GM21390 (cell line): Measurements from ENCODE around the gene FSTL4.
"Not testable (repeated sequence)": the region's sequence is repeated elsewhere in the genome, so short reads cannot be mapped to it uniquely, and the experiment has no call there.

Experiments used
- ATAC-seq: cut with Tn5 transposase; IDR thresholded peaks from one replicate; pipeline ENCODE4 v1.9.1; 2021; ENCODE audit not compliant: unreplicated experiment

FSTL4 gene

GRCh38 chr5:133203317-133204305, 408.7 kb downstream of the FSTL4 start:
- ATAC-seq: no peak

- ATAC-seq: no peak
These were observed 410.2 kb downstream of the FSTL4 start for GRCh38 chr5:133202066-133202665.

GRCh38 chr5:133201310-133201709, 411.0 kb downstream of the FSTL4 start:
- ATAC-seq: no peak

GRCh38 chr5:133200256-133200655, 412.1 kb downstream of the FSTL4 start:
- no peak for ATAC-seq

GRCh38 chr5:133199417-133200178, 412.7 kb downstream of the FSTL4 start:
- no peak for ATAC-seq

- no peak for ATAC-seq
These were observed 413.8 kb downstream of the FSTL4 start for GRCh38 chr5:133198511-133198910.

- ATAC-seq: no peak
These were observed 415.8 kb downstream of the FSTL4 start for GRCh38 chr5:133196441-133197085.

- no peak for ATAC-seq
These were observed 417.1 kb downstream of the FSTL4 start for GRCh38 chr5:133195250-133195649.

GRCh38 chr5:133193794-133194193, 418.5 kb downstream of the FSTL4 start:
- no peak for ATAC-seq

- no peak for ATAC-seq
These were observed 419.6 kb downstream of the FSTL4 start for GRCh38 chr5:133192716-133193115.

GRCh38 chr5:133189881-133190280, 422.5 kb downstream of the FSTL4 start:
- no peak for ATAC-seq

GRCh38 chr5:133179405-133179804, 432.9 kb downstream of the FSTL4 start:
- no peak for ATAC-seq

- ATAC-seq: not testable (repeated sequence)
These were observed 441.5 kb downstream of the FSTL4 start for GRCh38 chr5:133170756-133171387.

GRCh38 chr5:133164759-133165158, 447.6 kb downstream of the FSTL4 start:
- ATAC-seq: no peak

- no peak for ATAC-seq
These were observed 448.5 kb downstream of the FSTL4 start for GRCh38 chr5:133163839-133164238.

- no peak for ATAC-seq
These were observed 452.8 kb downstream of the FSTL4 start for GRCh38 chr5:133159543-133159942.

GRCh38 chr5:133155326-133155969, 456.9 kb downstream of the FSTL4 start:
- ATAC-seq: no peak

GRCh38 chr5:133154274-133155075, 457.9 kb downstream of the FSTL4 start:
- no peak for ATAC-seq

- ATAC-seq: no peak
These were observed 461.3 kb downstream of the FSTL4 start for GRCh38 chr5:133150909-133151544.
